GM15510 (cell line): Measurements from ENCODE around the gene PDK1.

Experiments
- POLR2A ChIP-seq: IDR thresholded peaks from 3 replicates; pipeline ENCODE4 v1.6.1; 2011; ENCODE audit warnings: borderline replicate concordance; ENCODE audit not compliant: insufficient read length; ENCODE audit errors: extremely low read depth

PDK1 gene

GRCh38 chr2:172647439-172647838 lies 91.5 kb downstream of the PDK1 start:
- no peak for TF ChIP-seq POLR2A

- no peak for TF ChIP-seq POLR2A
These were observed 99.4 kb downstream of the PDK1 start for GRCh38 chr2:172655091-172655837.

- no peak for TF ChIP-seq POLR2A
These were observed 100.1 kb downstream of the PDK1 start for GRCh38 chr2:172655838-172656573.
